DND-41 (cell line): ENCODE data around the gene MRPS10.
"Not testable (repeated sequence)": the region's sequence is repeated elsewhere in the genome, so short reads cannot be mapped to it uniquely, and the experiment has no call there.

Experiments
- ATAC-seq: fragments of 200-7000 bp; cut with Tn5 transposase; 3 replicates; pipeline ENCODE4 v1.9.1; 2021; ENCODE audit warnings: low read depth; ENCODE audit not compliant: insufficient read depth
- DNase-seq: peaks from one replicate; pipeline ENCODE4 v3.0.0-alpha.2; 2020
- H2AFZ ChIP-seq: 2 replicates; pipeline ENCODE4 v1.6.0; 2012; ENCODE audit warnings: low read depth, low read length
- H3K27ac ChIP-seq: 2 replicates; pipeline ENCODE4 v1.5.1; 2012; ENCODE audit warnings: low read length, inconsistent platforms
- H3K27me3 ChIP-seq: fragments of 200-600 bp; sonication (generic); 2 replicates; pipeline ENCODE4 v1.6.0; 2012; ENCODE audit warnings: low read length, mild to moderate bottlenecking, inconsistent platforms; ENCODE audit not compliant: insufficient read depth, poor library complexity
- H3K36me3 ChIP-seq: 2 replicates; pipeline ENCODE4 v1.5.1; 2012; ENCODE audit warnings: low read length, inconsistent platforms; ENCODE audit not compliant: insufficient read depth
- H3K4me1 ChIP-seq: 2 replicates; pipeline ENCODE4 v1.5.1; 2012; ENCODE audit warnings: mild to moderate bottlenecking, low read length; ENCODE audit not compliant: insufficient read depth
- H3K4me2 ChIP-seq: 2 replicates; pipeline ENCODE4 v1.6.0; 2012; ENCODE audit warnings: mild to moderate bottlenecking, moderate library complexity, low read length, inconsistent platforms; ENCODE audit not compliant: insufficient read depth
- H3K4me3 ChIP-seq, 2 experiments: fragments of 200-600 bp in 1 of 2; shearing (Covaris generic) in 1 of 2; 2 replicates each; pipeline ENCODE4 v1.5.1; 2012 to 2016; ENCODE audit warnings: inconsistent platforms in 2 of 2, low read length in 2 of 2, mild to moderate bottlenecking in 2 of 2, low read depth in 1 of 2, moderate library complexity in 1 of 2
- H3K79me2 ChIP-seq: 2 replicates; pipeline ENCODE4 v1.6.0; 2012; ENCODE audit warnings: low read length, inconsistent platforms; ENCODE audit not compliant: insufficient read depth
- H3K9ac ChIP-seq: 2 replicates; pipeline ENCODE4 v1.6.0; 2012; ENCODE audit warnings: low read depth, mild to moderate bottlenecking, inconsistent platforms, low read length, moderate library complexity
- H3K9me3 ChIP-seq: 2 replicates; pipeline ENCODE4 v1.5.1; 2012; ENCODE audit warnings: low read length, moderate library complexity, mild to moderate bottlenecking, inconsistent platforms; ENCODE audit not compliant: insufficient read depth, severe bottlenecking
- H4K20me1 ChIP-seq: 2 replicates; pipeline ENCODE4 v1.6.0; 2012; ENCODE audit warnings: low read length; ENCODE audit not compliant: insufficient read depth
- CTCF ChIP-seq: IDR thresholded peaks from 2 replicates; pipeline ENCODE4 v1.5.1; 2012; ENCODE audit warnings: borderline replicate concordance, low read length, moderate library complexity, mild to moderate bottlenecking; ENCODE audit not compliant: poor library complexity, severe bottlenecking; ENCODE audit errors: extremely low read depth
- EZH2 ChIP-seq: IDR thresholded peaks from 3 replicates; pipeline ENCODE4 v1.6.1; 2012; ENCODE audit warnings: borderline replicate concordance, low read depth, mild to moderate bottlenecking, moderate library complexity, low read length, inconsistent platforms; ENCODE audit not compliant: severe bottlenecking

MRPS10 gene

GRCh38 chr6:42173101-42173500 is 44.6 kb downstream of the MRPS10 start, which contains the start of gene GUCA1A:
GUCA1A (plus strand) TSS chr6:42173364; CDS start chr6:42173614, 250 bp downstream.
- Histone ChIP-seq H3K4me3 (no peak within 1 kb of the TSS), H3K4me2 (no peak within 1 kb of the TSS), H3K4me1 (no peaks in the 10 kb centered on the region), H3K27me3 (no peaks in the 10 kb centered on the region), H3K79me2 (no peaks in the 10 kb centered on the region), H4K20me1 (no peaks in the 10 kb centered on the region), H3K9ac (no peak within 1 kb of the TSS), H2AFZ (no peak within 1 kb of the TSS), H3K36me3 (no peaks in the 10 kb centered on the region), H3K9me3 (no peaks in the 10 kb centered on the region), H3K27ac (no peak within 1 kb of the TSS)
- DNase-seq (no peak), ATAC-seq (no peak)
- TF ChIP-seq CTCF (no peak), EZH2 (no peak)

- H3K9me3 ChIP-seq = no peaks in the 10 kb centered on the region
- no peaks in the 10 kb centered on the region for H3K4me1 ChIP-seq
- no peaks in the 10 kb centered on the region for H4K20me1 ChIP-seq
- no peaks in the 10 kb centered on the region for H3K79me2 ChIP-seq
- H3K27ac ChIP-seq = no peak overlapping the region
- TF ChIP-seq EZH2 (no peak), CTCF (no peak)
- no peak overlapping the region for H2AFZ ChIP-seq
- no peak overlapping the region for H3K9ac ChIP-seq
- ATAC-seq (no peak), DNase-seq (no peak)
- H3K4me2 ChIP-seq = no peak overlapping the region
- no peaks in the 10 kb centered on the region for H3K27me3 ChIP-seq
- no peak overlapping the region for H3K4me3 ChIP-seq
- H3K36me3 ChIP-seq = no peaks in the 10 kb centered on the region
These were observed 45.7 kb downstream of the MRPS10 start for GRCh38 chr6:42171813-42172581.

GRCh38 chr6:42169780-42170179 is 47.9 kb downstream of the MRPS10 start:
- not testable (repeated sequence) for ATAC-seq, H4K20me1 ChIP-seq, H3K9ac ChIP-seq, DNase-seq, H3K4me3 ChIP-seq, H2AFZ ChIP-seq, H3K36me3 ChIP-seq, H3K79me2 ChIP-seq, H3K4me1 ChIP-seq, H3K27me3 ChIP-seq, H3K27ac ChIP-seq, H3K4me2 ChIP-seq, H3K9me3 ChIP-seq

- Histone ChIP-seq H3K27ac (no peak overlapping the region), H3K79me2 (no peaks in the 10 kb centered on the region), H3K36me3 (no peaks in the 10 kb centered on the region), H3K4me1 (peaks cover 7% of the 10 kb centered on the region), H2AFZ (no peak overlapping the region), H3K9ac (no peak overlapping the region), H3K27me3 (no peaks in the 10 kb centered on the region), H3K4me2 (no peak overlapping the region), H3K9me3 (no peaks in the 10 kb centered on the region), H4K20me1 (no peaks in the 10 kb centered on the region), H3K4me3 (no peak overlapping the region)
- DNase-seq (no peak), ATAC-seq (no peak)
- TF ChIP-seq CTCF (no peak), EZH2 (no peak)
These were observed 49.0 kb downstream of the MRPS10 start for GRCh38 chr6:42168650-42169049.
